Stimulated activated CD4-positive, alpha-beta T cell treated with anti-CD3 and anti-CD28 coated beads, Interleukin-1b, Interleukin-23, amount 100 ng/mL, for 1 hour (primary cell): ENCODE results near the gene FSD1.
"Not testable (repeated sequence)": the region's sequence is repeated elsewhere in the genome, so short reads cannot be mapped to it uniquely, and the experiment has no call there.

Experiments
- DNase-seq, 2 donors: peaks; one replicate each; pipeline ENCODE4 v3.0.0-alpha.2; 2020; ENCODE audit warnings: low read depth in 2 of 2

Gene FSD1

GRCh38 chr19:4284974-4285373 is 19.4 kb upstream of the FSD1 start:
- DNase-seq, result no peak

- not testable (repeated sequence) for DNase-seq
Observed at GRCh38 chr19:4286141-4286540, 18.3 kb upstream of the FSD1 start.

GRCh38 chr19:4288091-4288777 is 16.2 kb upstream of the FSD1 start:
- DNase-seq, result no peak

GRCh38 chr19:4291184-4291732 is 13.1 kb upstream of the FSD1 start:
- DNase-seq, result no peak

GRCh38 chr19:4292515-4292914 is 11.9 kb upstream of the FSD1 start:
- DNase-seq, result no peak

GRCh38 chr19:4294389-4294788 is 10.0 kb upstream of the FSD1 start:
- no peak for DNase-seq

- DNase-seq, result no peak
Observed at GRCh38 chr19:4295972-4296771, 8.2 kb upstream of the FSD1 start.

GRCh38 chr19:4297901-4298809 is 6.2 kb upstream of the FSD1 start:
- no peak for DNase-seq

- no peak for DNase-seq
Observed at GRCh38 chr19:4298810-4299550, 5.4 kb upstream of the FSD1 start.

GRCh38 chr19:4300589-4300988 is 3.8 kb upstream of the FSD1 start:
- DNase-seq, result no peak

- no peak for DNase-seq
Observed at GRCh38 chr19:4301590-4302242, 2.7 kb upstream of the FSD1 start.

- no peak for DNase-seq
Observed at GRCh38 chr19:4302243-4302640, 2.2 kb upstream of the FSD1 start, which contains the start of gene TMIGD2. TSS of gene TMIGD2 (minus strand) at chr19:4302389. CDS start at chr19:4302385, 4 bp downstream.

GRCh38 chr19:4303819-4304537 is 420 bp upstream of the FSD1 start:
- DNase-seq, result no peak

- DNase-seq, result no peak
Observed at GRCh38 chr19:4305257-4305612, 837 bp downstream of the FSD1 start.

GRCh38 chr19:4305659-4306058 is 1.3 kb downstream of the FSD1 start:
- DNase-seq, result no peak

- no peak for DNase-seq
Observed at GRCh38 chr19:4310247-4311121, 6.1 kb downstream of the FSD1 start.

GRCh38 chr19:4313847-4314490 is 9.6 kb downstream of the FSD1 start:
- no peak for DNase-seq

GRCh38 chr19:4316956-4317355 is 12.6 kb downstream of the FSD1 start:
- no peak for DNase-seq

GRCh38 chr19:4318460-4318859 is 14.1 kb downstream of the FSD1 start:
- no peak for DNase-seq
